Measurements from ENCODE around the gene DNMT3A. TPM values are rescaled to one million over a fixed set of nuclear protein-coding genes. Genes with fewer than 3 reads are reported as not detected.

DNMT3A gene
- total and polyA plus RNA-seq, 3 experiments from 2014 or later: 19.4 to 80.7 (median 77.9) TPM

GRCh38 chr2:25258847-25259736 lies 82.6 kb downstream of the DNMT3A start:
- H3K9me3 ChIP-seq (ENCODE audit: low read length): no peaks in the 10 kb centered on the region
- no peaks in the 10 kb centered on the region for H3K27me3 Mint-ChIP-seq
- peaks cover 9 to 45% (median 22%) of the 10 kb centered on the region in 3 donors for H3K36me3 Mint-ChIP-seq
- CTCF ChIA-PET: interaction anchor here (2.7 kb wide), 1 partner anchor 14 kb away, joined by 7 read pairs; no protein-coding TSS in a partner anchor
- H3K4me3 ChIP-seq (ENCODE audit: low read length): no peak overlapping the region
- H3K9me3 Mint-ChIP-seq: no peaks in the 10 kb centered on the region
- H3K36me3 ChIP-seq (ENCODE audit: insufficient read depth, low read length): peaks cover 17% of the 10 kb centered on the region
- no peak overlapping the region for H3K4me3 Mint-ChIP-seq
- POLR2A ChIA-PET: no interaction called here
- no peak overlapping the region for H3K27ac ChIP-seq (ENCODE audit: low read depth, low read length)
- H3K27ac Mint-ChIP-seq: peak overlapping the region in 4 of 8 donors; percentile 37 to 68 (median 44)
- peaks cover 16 to 39% (median 31%) of the 10 kb centered on the region in 3 donors for H3K4me1 Mint-ChIP-seq
- no peaks in the 10 kb centered on the region for H3K27me3 ChIP-seq (ENCODE audit: insufficient read depth, low read length, poor library complexity, severe bottlenecking)
- no peak for DNase-seq
- H3K4me1 ChIP-seq (ENCODE audit: insufficient read depth, low read length): no peaks in the 10 kb centered on the region

GRCh38 chr2:25257931-25258846 lies 83.5 kb downstream of the DNMT3A start:
- H3K27ac Mint-ChIP-seq: peak overlapping the region in 6 of 8 donors; percentile 37 to 72 (median 40)
- POLR2A ChIA-PET: no interaction called here
- Histone ChIP-seq H3K27ac (ENCODE audit: low read depth, low read length) (no peak overlapping the region), H3K27me3 (ENCODE audit: insufficient read depth, low read length, poor library complexity, severe bottlenecking) (no peaks in the 10 kb centered on the region), H3K9me3 (ENCODE audit: low read length) (no peaks in the 10 kb centered on the region), H3K4me1 (ENCODE audit: insufficient read depth, low read length) (no peaks in the 10 kb centered on the region), H3K36me3 (ENCODE audit: insufficient read depth, low read length) (peaks cover 17% of the 10 kb centered on the region), H3K4me3 (ENCODE audit: low read length) (no peak overlapping the region)
- no peak for DNase-seq
- peaks cover 9 to 46% (median 25%) of the 10 kb centered on the region in 3 donors for H3K36me3 Mint-ChIP-seq
- H3K27me3 Mint-ChIP-seq: peaks cover 0 to under 1% of the 10 kb centered on the region in 2 donors
- H3K4me1 Mint-ChIP-seq: peaks cover 15 to 34% (median 28%) of the 10 kb centered on the region in 3 donors
- CTCF ChIA-PET: interaction anchor here (0.8 to 2.7 kb wide), 2 partner anchors 15 to 18 kb away, joined by 3 to 7 read pairs; no protein-coding TSS in a partner anchor
- no peaks in the 10 kb centered on the region for H3K9me3 Mint-ChIP-seq
- H3K4me3 Mint-ChIP-seq: peak overlapping the region in 1 of 7 donors; percentile 61

- H3K27me3 Mint-ChIP-seq: peaks cover 0 to 4% of the 10 kb centered on the region in 2 donors
- H3K9me3 Mint-ChIP-seq: no peaks in the 10 kb centered on the region
- Histone ChIP-seq H3K4me3 (ENCODE audit: low read length) (no peak overlapping the region), H3K4me1 (ENCODE audit: insufficient read depth, low read length) (peaks cover 6% of the 10 kb centered on the region), H3K9me3 (ENCODE audit: low read length) (no peaks in the 10 kb centered on the region), H3K36me3 (ENCODE audit: insufficient read depth, low read length) (peaks cover 17% of the 10 kb centered on the region), H3K27me3 (ENCODE audit: insufficient read depth, low read length, poor library complexity, severe bottlenecking) (no peaks in the 10 kb centered on the region), H3K27ac (ENCODE audit: low read depth, low read length) (no peak overlapping the region)
- no peak for DNase-seq
- CTCF ChIA-PET: interaction anchor here (0.8 to 2.7 kb wide), 2 partner anchors 16 to 19 kb away, joined by 3 to 7 read pairs; no protein-coding TSS in a partner anchor
- H3K36me3 Mint-ChIP-seq: peaks cover 4 to 41% (median 19%) of the 10 kb centered on the region in 3 donors
- H3K27ac Mint-ChIP-seq: peak overlapping the region in 3 of 8 donors; percentile 12 to 38 (median 26)
- H3K4me3 Mint-ChIP-seq: no peak overlapping the region
- peaks cover 16 to 32% (median 25%) of the 10 kb centered on the region in 3 donors for H3K4me1 Mint-ChIP-seq
- POLR2A ChIA-PET: no interaction called here
These were observed 84.6 kb downstream of the DNMT3A start for GRCh38 chr2:25257032-25257552.

- POLR2A ChIA-PET: no interaction called here
- H3K27me3 Mint-ChIP-seq: peaks cover 0 to 4% of the 10 kb centered on the region in 2 donors
- no peaks in the 10 kb centered on the region for H3K9me3 Mint-ChIP-seq
- DNase-seq: no peak
- CTCF ChIA-PET: no interaction called here
- Histone ChIP-seq H3K4me3 (ENCODE audit: low read length) (no peak overlapping the region), H3K4me1 (ENCODE audit: insufficient read depth, low read length) (peaks cover 6% of the 10 kb centered on the region), H3K9me3 (ENCODE audit: low read length) (no peaks in the 10 kb centered on the region), H3K27me3 (ENCODE audit: insufficient read depth, low read length, poor library complexity, severe bottlenecking) (no peaks in the 10 kb centered on the region), H3K36me3 (ENCODE audit: insufficient read depth, low read length) (peaks cover 17% of the 10 kb centered on the region), H3K27ac (ENCODE audit: low read depth, low read length) (no peak overlapping the region)
- H3K27ac Mint-ChIP-seq: peak overlapping the region in 6 of 8 donors; percentile 37 to 83 (median 73)
- no peak overlapping the region for H3K4me3 Mint-ChIP-seq
- peaks cover 3 to 38% (median 19%) of the 10 kb centered on the region in 3 donors for H3K36me3 Mint-ChIP-seq
- H3K4me1 Mint-ChIP-seq: peaks cover 15 to 32% (median 21%) of the 10 kb centered on the region in 3 donors
These were observed 85.2 kb downstream of the DNMT3A start for GRCh38 chr2:25256488-25256875.

GRCh38 chr2:25255745-25256487 lies 85.8 kb downstream of the DNMT3A start:
- no peak for DNase-seq
- H3K4me1 Mint-ChIP-seq: peaks cover 16 to 38% (median 21%) of the 10 kb centered on the region in 3 donors
- H3K27me3 ChIP-seq (ENCODE audit: insufficient read depth, low read length, poor library complexity, severe bottlenecking): no peaks in the 10 kb centered on the region
- H3K27ac ChIP-seq (ENCODE audit: low read depth, low read length): no peak overlapping the region
- no peak overlapping the region for H3K4me3 Mint-ChIP-seq
- no peaks in the 10 kb centered on the region for H3K9me3 Mint-ChIP-seq
- no peaks in the 10 kb centered on the region for H3K9me3 ChIP-seq (ENCODE audit: low read length)
- ChIA-PET POLR2A (no interaction called here), CTCF (interaction anchor here (1.0 kb wide), 1 partner anchor 17 kb away, joined by 3 read pairs; no protein-coding TSS in a partner anchor)
- H3K4me1 ChIP-seq (ENCODE audit: insufficient read depth, low read length): peaks cover 6% of the 10 kb centered on the region
- H3K36me3 ChIP-seq (ENCODE audit: insufficient read depth, low read length): peaks cover 17% of the 10 kb centered on the region
- H3K36me3 Mint-ChIP-seq: peaks cover 3 to 38% (median 19%) of the 10 kb centered on the region in 3 donors
- H3K27me3 Mint-ChIP-seq: peaks cover 0 to 4% of the 10 kb centered on the region in 2 donors
- peak overlapping the region in 5 of 8 donors; percentile 37 to 83 (median 77) for H3K27ac Mint-ChIP-seq
- no peak overlapping the region for H3K4me3 ChIP-seq (ENCODE audit: low read length)

- Histone ChIP-seq H3K36me3 (ENCODE audit: insufficient read depth, low read length) (peaks cover 17% of the 10 kb centered on the region), H3K4me1 (ENCODE audit: insufficient read depth, low read length) (peaks cover 15% of the 10 kb centered on the region), H3K27me3 (ENCODE audit: insufficient read depth, low read length, poor library complexity, severe bottlenecking) (no peaks in the 10 kb centered on the region), H3K9me3 (ENCODE audit: low read length) (no peaks in the 10 kb centered on the region), H3K27ac (ENCODE audit: low read depth, low read length) (no peak overlapping the region), H3K4me3 (ENCODE audit: low read length) (no peak overlapping the region)
- H3K36me3 Mint-ChIP-seq: peaks cover 0 to 33% (median 15%) of the 10 kb centered on the region in 3 donors
- POLR2A ChIA-PET: no interaction called here
- peaks cover 24 to 43% (median 27%) of the 10 kb centered on the region in 3 donors for H3K4me1 Mint-ChIP-seq
- H3K4me3 Mint-ChIP-seq: peak overlapping the region in 4 of 7 donors; percentile 1 to 83 (median 51)
- no peaks in the 10 kb centered on the region for H3K9me3 Mint-ChIP-seq
- H3K27me3 Mint-ChIP-seq: peaks cover 0 to 4% of the 10 kb centered on the region in 2 donors
- CTCF ChIA-PET: no interaction called here
- no peak for DNase-seq
- peak overlapping the region; percentile 5 to 85 (median 72) for H3K27ac Mint-ChIP-seq
These were observed 86.8 kb downstream of the DNMT3A start for GRCh38 chr2:25254961-25255360.

GRCh38 chr2:25253153-25253626 lies 88.5 kb downstream of the DNMT3A start:
- Mint-ChIP-seq H3K27ac (peak overlapping the region in 7 of 8 donors; percentile 51 to 83 (median 69)), H3K27me3 (peaks cover 0 to 4% of the 10 kb centered on the region in 2 donors), H3K9me3 (no peaks in the 10 kb centered on the region), H3K36me3 (peaks cover 0 to 38% (median 15%) of the 10 kb centered on the region in 3 donors), H3K4me1 (peaks cover 30 to 44% (median 37%) of the 10 kb centered on the region in 3 donors), H3K4me3 (peak overlapping the region; percentile 69 to 90 (median 76))
- ChIA-PET CTCF (interaction anchor here (1.3 to 5.2 kb wide), 6 partner anchors 20 to 109 kb away, joined by 3 to 22 read pairs (median 9); no protein-coding TSS in a partner anchor), POLR2A (interaction anchor here (0.6 to 2.6 kb wide), 8 partner anchors 14 to 334 kb away, joined by 3 to 20 read pairs (median 3); no protein-coding TSS in a partner anchor)
- Histone ChIP-seq H3K36me3 (ENCODE audit: insufficient read depth, low read length) (peaks cover 7% of the 10 kb centered on the region), H3K27me3 (ENCODE audit: insufficient read depth, low read length, poor library complexity, severe bottlenecking) (no peaks in the 10 kb centered on the region), H3K4me1 (ENCODE audit: insufficient read depth, low read length) (peaks cover 17% of the 10 kb centered on the region), H3K9me3 (ENCODE audit: low read length) (no peaks in the 10 kb centered on the region), H3K27ac (ENCODE audit: low read depth, low read length) (no peak overlapping the region), H3K4me3 (ENCODE audit: low read length) (no peak overlapping the region)
- no peak for DNase-seq

All from CD8-positive, alpha-beta memory T cell (primary cell).